Sigmoid colon (tissue), 4 donors: ENCODE data around the gene REXO1.

Experiments used
- CTCF ChIP-seq, 4 experiments: fragments of 450-650 bp in 3 of 4; fragments of 200-600 bp in 1 of 4; IDR thresholded peaks; one replicate each; pipeline ENCODE4 v1.5.1; 2016 to 2019; ENCODE audit warnings: antibody characterized with exemption in 4 of 4, mild to moderate bottlenecking in 3 of 4, moderate library complexity in 2 of 4
- POLR2A ChIP-seq, 2 donors: fragments of 450-650 bp; IDR thresholded peaks; one replicate each; pipeline ENCODE4 v1.6.1; 2016; ENCODE audit warnings: antibody characterized with exemption in 2 of 2, mild to moderate bottlenecking in 2 of 2, moderate library complexity in 2 of 2
- POLR2AphosphoS5 ChIP-seq, 4 donors: sonication (generic); formaldehyde crosslinking; IDR thresholded peaks; one replicate each; pipeline ENCODE4 v1.6.1; 2017; ENCODE audit warnings: antibody characterized with exemption in 4 of 4

- TF ChIP-seq CTCF (IDR thresholded peaks at IDR 0.05) (no peak), POLR2A (IDR thresholded peaks at IDR 0.05) (no peak), POLR2AphosphoS5 (IDR thresholded peaks at IDR 0.05) (no peak)
These were observed 33.9 kb downstream of the REXO1 start for GRCh38 chr19:1814391-1814790.
